B cell (primary cell): ENCODE measurements around the gene GLIS1.

ENCODE experiments used
- CTCF ChIP-seq: fragments of 200-600 bp; IDR thresholded peaks from one replicate; pipeline ENCODE4 v1.8.0; 2022; ENCODE audit warnings: antibody characterized with exemption, mild to moderate bottlenecking
- EZH2 ChIP-seq: IDR thresholded peaks from 2 replicates; pipeline ENCODE4 v1.6.1; 2012; ENCODE audit warnings: borderline replicate concordance, low read depth, mild to moderate bottlenecking, moderate library complexity, low read length; ENCODE audit not compliant: insufficient read depth, poor library complexity, severe bottlenecking

GRCh38 chr1:53575141-53575954 lies 163.6 kb downstream of the GLIS1 start:
- TF ChIP-seq CTCF (no peak), EZH2 (no peak)
